H1 (cell line): ENCODE results near the gene PLD3. TPM values are rescaled to one million over a fixed set of nuclear protein-coding genes. Genes with fewer than 3 reads are reported as not detected.

ENCODE experiments used
- BRCA1 ChIP-seq: IDR thresholded peaks from 2 replicates; pipeline ENCODE4 v1.6.1; 2012; ENCODE audit warnings: low read depth, low read length, improper control_type of control experiment
- polyA plus RNA-seq, 7 experiments: library from polyadenylated mRNA; depleted of rRNA in 3 of 7; stranded (reverse) in 5 of 7; unstranded in 2 of 7; fragments of >200 nt in 5 of 7; fragments of 200-250 nt in 2 of 7; gene quantifications; 1 replicate in 5 of 7; 2 replicates in 1 of 7; 4 replicates in 1 of 7; pipeline versions ENCODE4 v1.2.1 to v1.2.3, GENCODE V29; 2011 to 2013; ENCODE audit warnings: missing spikeins in 2 of 7, mixed read lengths in 2 of 7
- total RNA-seq: library from RNA; stranded (reverse); fragmentation: NEBNext Ultra II Directional; extraction: Animal tissue kit (Norgen Biotek cat#: 25700); gene quantifications from 2 replicates; pipeline ENCODE4 v1.2.1, GENCODE V29; 2021

Gene PLD3
- total and polyA plus RNA-seq, 2 of the 8 experiments (the other 6 are each of a cell fraction or from before 2014, with no cell fraction given) = 180 to 543 TPM

- TF ChIP-seq BRCA1 = no peak
These were observed 44.5 kb downstream of the PLD3 start (continued) for GRCh38 chr19:40392894-40393517.
